H9 (cell line): ENCODE measurements around the gene SCNN1B. TPM values are rescaled to one million over a fixed set of nuclear protein-coding genes. Genes with fewer than 3 reads are reported as not detected.
A peak's percentile ranks its signal among the peaks of the same experiment; 100 is the strongest.

Experiments used
- DNase-seq: peaks from one replicate; pipeline ENCODE4 v3.0.0-alpha.2; 2017
- H2AFZ ChIP-seq: one replicate; pipeline ENCODE4 v1.6.1; 2013; ENCODE audit warnings: mild to moderate bottlenecking, low read length, control low read depth, moderate library complexity
- H2AK5ac ChIP-seq: 2 replicates; pipeline ENCODE4 v1.6.1; 2013; ENCODE audit warnings: low read length, control low read depth, mixed read lengths; ENCODE audit not compliant: insufficient read length
- H2BK120ac ChIP-seq: one replicate; pipeline ENCODE4 v1.6.1; 2013; ENCODE audit warnings: low read depth, mild to moderate bottlenecking, low read length, control low read depth, inconsistent platforms; ENCODE audit not compliant: poor library complexity, severe bottlenecking
- H2BK12ac ChIP-seq: 2 replicates; pipeline ENCODE4 v1.6.1; 2013; ENCODE audit warnings: low read length, control low read depth, mixed read lengths, low read depth; ENCODE audit not compliant: insufficient read length
- H2BK15ac ChIP-seq: 2 replicates; pipeline ENCODE4 v1.6.1; 2013; ENCODE audit warnings: low read depth, low read length, control low read depth
- H2BK20ac ChIP-seq: one replicate; pipeline ENCODE4 v1.6.1; 2013; ENCODE audit warnings: low read depth, mild to moderate bottlenecking, low read length, control low read depth, inconsistent platforms; ENCODE audit not compliant: poor library complexity, severe bottlenecking
- H2BK5ac ChIP-seq: 2 replicates; pipeline ENCODE4 v1.6.1; 2013; ENCODE audit warnings: low read length, control low read depth, mixed read lengths; ENCODE audit not compliant: insufficient read length
- H3K14ac ChIP-seq: 2 replicates; pipeline ENCODE4 v1.6.1; 2013; ENCODE audit warnings: low read length, control low read depth; ENCODE audit not compliant: insufficient read depth
- H3K18ac ChIP-seq: 2 replicates; pipeline ENCODE4 v1.6.1; 2013; ENCODE audit warnings: low read depth, mild to moderate bottlenecking, mixed read lengths, low read length, control low read depth; ENCODE audit not compliant: insufficient read length
- H3K23ac ChIP-seq: 2 replicates; pipeline ENCODE4 v1.6.1; 2013; ENCODE audit warnings: low read length, control low read depth, mixed read lengths, low read depth; ENCODE audit not compliant: insufficient read length
- H3K23me2 ChIP-seq: 2 replicates; pipeline ENCODE4 v1.6.1; 2013; ENCODE audit warnings: low read depth, mild to moderate bottlenecking, mixed read lengths, low read length, control low read depth; ENCODE audit not compliant: insufficient read length, poor library complexity, severe bottlenecking
- H3K27ac ChIP-seq: 2 replicates; pipeline ENCODE4 v1.5.1; 2013; ENCODE audit warnings: low read length, control low read depth, mixed read lengths, low read depth; ENCODE audit not compliant: insufficient read length
- H3K27me3 ChIP-seq: 2 replicates; pipeline ENCODE4 v1.6.1; 2013; ENCODE audit warnings: low read length, control low read depth, inconsistent platforms; ENCODE audit not compliant: insufficient read depth
- H3K4ac ChIP-seq: 2 replicates; pipeline ENCODE4 v1.6.1; 2013; ENCODE audit warnings: low read depth, mild to moderate bottlenecking, control low read depth, inconsistent platforms, low read length, moderate library complexity
- H3K4me1 ChIP-seq: 2 replicates; pipeline ENCODE4 v1.6.1; 2013; ENCODE audit warnings: low read length, control low read depth, inconsistent platforms; ENCODE audit not compliant: insufficient read depth
- H3K4me2 ChIP-seq: 2 replicates; pipeline ENCODE4 v1.6.1; 2013; ENCODE audit warnings: low read length, control low read depth, mixed read lengths; ENCODE audit not compliant: insufficient read length, insufficient read depth
- H3K56ac ChIP-seq: 2 replicates; pipeline ENCODE4 v1.6.1; 2013; ENCODE audit warnings: low read depth, mild to moderate bottlenecking, mixed read lengths, low read length, control low read depth; ENCODE audit not compliant: insufficient read length
- H3K79me1 ChIP-seq: 2 replicates; pipeline ENCODE4 v1.6.1; 2013; ENCODE audit warnings: low read depth, mild to moderate bottlenecking, moderate library complexity, low read length, control low read depth, inconsistent platforms; ENCODE audit not compliant: insufficient read depth, poor library complexity, severe bottlenecking
- H3K79me2 ChIP-seq: 2 replicates; pipeline ENCODE4 v1.6.1; 2013; ENCODE audit warnings: low read length, control low read depth, inconsistent platforms; ENCODE audit not compliant: insufficient read depth
- H3K9ac ChIP-seq: 2 replicates; pipeline ENCODE4 v1.6.1; 2013; ENCODE audit warnings: low read length, control low read depth, mixed read lengths; ENCODE audit not compliant: insufficient read length; ENCODE audit errors: extremely low read depth
- H3K9me3 ChIP-seq: one replicate; pipeline ENCODE4 v1.6.1; 2013; ENCODE audit warnings: low read depth, low read length, inconsistent platforms; ENCODE audit not compliant: control insufficient read depth
- H3T11ph ChIP-seq: one replicate; pipeline ENCODE4 v1.6.1; 2013; ENCODE audit warnings: mild to moderate bottlenecking, low read length, control low read depth, inconsistent platforms
- H4K20me1 ChIP-seq: one replicate; pipeline ENCODE4 v1.6.1; 2013; ENCODE audit not compliant: control insufficient read depth, insufficient read length, insufficient read depth
- H4K5ac ChIP-seq: 2 replicates; pipeline ENCODE4 v1.6.1; 2013; ENCODE audit warnings: low read depth, mild to moderate bottlenecking, mixed read lengths, low read length, control low read depth; ENCODE audit not compliant: insufficient read length
- H4K8ac ChIP-seq: replicated peaks from 2 replicates; pipeline ENCODE4 v1.6.1; 2013; ENCODE audit warnings: low read length, control low read depth, mixed read lengths, low read depth; ENCODE audit not compliant: insufficient read length
- H4K91ac ChIP-seq: 2 replicates; pipeline ENCODE4 v1.6.1; 2013; ENCODE audit warnings: low read depth, mild to moderate bottlenecking, moderate library complexity, mixed read lengths, low read length, control low read depth; ENCODE audit not compliant: insufficient read length
- H3K27ac Mint-ChIP-seq, 3 experiments: 2 replicates in 2 of 3; 3 replicates in 1 of 3; pipeline ENCODE4 v1.8.0; 2020 to 2021; ENCODE audit warnings: mixed read lengths in 3 of 3, mild to moderate bottlenecking in 1 of 3, moderate library complexity in 1 of 3
- H3K27me3 Mint-ChIP-seq: 2 replicates; pipeline ENCODE4 v1.8.0; 2021; ENCODE audit warnings: low read depth, mild to moderate bottlenecking, moderate library complexity, mixed read lengths
- H3K36me3 Mint-ChIP-seq, 3 experiments: 2 replicates in 2 of 3; 3 replicates in 1 of 3; pipeline ENCODE4 v1.8.0; 2020 to 2021; ENCODE audit warnings: low read depth in 3 of 3, mixed read lengths in 3 of 3; ENCODE audit not compliant: insufficient read depth in 1 of 3
- H3K4me1 Mint-ChIP-seq, 2 experiments: 2 replicates each; pipeline ENCODE4 v1.8.0; 2020; ENCODE audit warnings: mixed read lengths in 2 of 2
- H3K4me3 Mint-ChIP-seq, 2 experiments: 2 replicates in 1 of 2; 3 replicates in 1 of 2; pipeline ENCODE4 v1.8.0; 2020 to 2021; ENCODE audit warnings: mild to moderate bottlenecking in 2 of 2, mixed read lengths in 2 of 2, moderate library complexity in 1 of 2
- H3K9me3 Mint-ChIP-seq, 2 experiments: 2 replicates in 1 of 2; 3 replicates in 1 of 2; pipeline ENCODE4 v1.8.0; 2020; ENCODE audit warnings: mild to moderate bottlenecking in 2 of 2, mixed read lengths in 2 of 2, moderate library complexity in 1 of 2
- WGBS: extraction: QIAGEN DNeasy Blood & Tissue Kit; methylation state at CpG from one replicate; pipeline ENCODE4 v1.1.7; 2013; ENCODE audit warnings: missing lambda C conversion rate, low lambda C conversion rate, mixed read lengths; ENCODE audit not compliant: insufficient read length; ENCODE audit errors: extremely low coverage; 5-methylcytosine and 5-hydroxymethylcytosine counted together
- total RNA-seq: library from RNA; stranded (reverse); gene quantifications from 2 replicates; pipeline ENCODE4 v1.2.1, GENCODE V29; 2021
- TF ChIP-seq, protein P1 (sequence below): fragments of 200-600 bp; sonication (generic); conservative IDR thresholded peaks from 3 replicates; pipeline ENCODE4 v1.8.0; 2021; ENCODE audit warnings: antibody characterized with exemption, mild to moderate bottlenecking

Gene SCNN1B
- total RNA-seq, 1 experiment from 2014 or later, result 0.11 TPM

DNA sequence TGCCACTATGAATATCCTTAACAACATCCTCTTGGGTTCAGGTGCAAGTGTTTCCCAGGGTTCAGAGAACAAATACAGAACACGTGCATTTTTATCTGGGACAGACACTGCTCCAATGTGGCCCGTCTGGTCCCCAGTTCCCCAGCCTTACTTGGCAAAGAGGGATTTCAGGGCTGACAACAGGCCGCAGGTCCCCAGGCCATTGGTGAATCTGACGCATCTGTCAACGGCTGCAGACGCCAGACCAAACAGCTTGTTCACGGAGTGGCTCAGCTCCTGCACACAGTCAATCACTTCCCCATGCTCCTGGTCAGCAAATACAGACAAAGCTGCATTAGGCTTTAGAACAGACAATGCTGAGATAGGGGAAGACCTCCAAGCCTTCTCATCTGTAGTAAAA lies 114.7 kb downstream of the SCNN1B start:
- Histone ChIP-seq H3K79me1 (no peaks in the 10 kb centered on the region), H2BK120ac (peak overlapping the region; percentile 25), H3K23ac (no peak overlapping the region), H4K91ac (no peak overlapping the region), H3K4ac (no peak overlapping the region), H4K8ac (no peak overlapping the region), H2AFZ (no peak overlapping the region), H3K14ac (no peak overlapping the region), H3K4me1 (no peaks in the 10 kb centered on the region), H3K4me2 (no peak overlapping the region), H2BK15ac (no peak overlapping the region), H3K27me3 (no peaks in the 10 kb centered on the region), H3K18ac (no peak overlapping the region), H2AK5ac (no peak overlapping the region), H4K5ac (no peak overlapping the region), H3K9me3 (no peaks in the 10 kb centered on the region), H3K23me2 (no peaks in the 10 kb centered on the region), H3K79me2 (no peaks in the 10 kb centered on the region), H2BK12ac (no peak overlapping the region), H3K56ac (no peak overlapping the region), H4K20me1 (no peaks in the 10 kb centered on the region), H2BK5ac (no peak overlapping the region), H2BK20ac (no peak overlapping the region), H3K27ac (no peak overlapping the region), H3T11ph (no peak overlapping the region), H3K9ac (no peak overlapping the region)
- Mint-ChIP-seq H3K4me3 (no peak overlapping the region), H3K27me3 (no peaks in the 10 kb centered on the region), H3K9me3 (no peaks in the 10 kb centered on the region), H3K4me1 (peaks cover 9 to 12% of the 10 kb centered on the region in 2 experiments), H3K36me3 (peaks cover 3 to 35% (median 17%) of the 10 kb centered on the region in 3 experiments; a peak in 6 of 7 replicates), H3K27ac (no peak overlapping the region)
- WGBS, result no CpG with 5 or more reads among the region's 7 CpGs
- DNase-seq, result no peak
- TF ChIP-seq, protein P1, sequence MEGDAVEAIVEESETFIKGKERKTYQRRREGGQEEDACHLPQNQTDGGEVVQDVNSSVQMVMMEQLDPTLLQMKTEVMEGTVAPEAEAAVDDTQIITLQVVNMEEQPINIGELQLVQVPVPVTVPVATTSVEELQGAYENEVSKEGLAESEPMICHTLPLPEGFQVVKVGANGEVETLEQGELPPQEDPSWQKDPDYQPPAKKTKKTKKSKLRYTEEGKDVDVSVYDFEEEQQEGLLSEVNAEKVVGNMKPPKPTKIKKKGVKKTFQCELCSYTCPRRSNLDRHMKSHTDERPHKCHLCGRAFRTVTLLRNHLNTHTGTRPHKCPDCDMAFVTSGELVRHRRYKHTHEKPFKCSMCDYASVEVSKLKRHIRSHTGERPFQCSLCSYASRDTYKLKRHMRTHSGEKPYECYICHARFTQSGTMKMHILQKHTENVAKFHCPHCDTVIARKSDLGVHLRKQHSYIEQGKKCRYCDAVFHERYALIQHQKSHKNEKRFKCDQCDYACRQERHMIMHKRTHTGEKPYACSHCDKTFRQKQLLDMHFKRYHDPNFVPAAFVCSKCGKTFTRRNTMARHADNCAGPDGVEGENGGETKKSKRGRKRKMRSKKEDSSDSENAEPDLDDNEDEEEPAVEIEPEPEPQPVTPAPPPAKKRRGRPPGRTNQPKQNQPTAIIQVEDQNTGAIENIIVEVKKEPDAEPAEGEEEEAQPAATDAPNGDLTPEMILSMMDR, result no peak
